Frontal cortex (tissue), 4 donors: ENCODE results near the gene SPDYE17. TPM values are rescaled to one million over a fixed set of nuclear protein-coding genes. Genes with fewer than 3 reads are reported as not detected.
"Not testable (repeated sequence)": the region's sequence is repeated elsewhere in the genome, so short reads cannot be mapped to it uniquely, and the experiment has no call there.

Experiments used
- DNase-seq, 2 donors: peaks; one replicate each; pipeline ENCODE4 v3.0.0; 2012; ENCODE audit warnings: low spot score in 2 of 2
- FAIRE-seq: peaks from 2 replicates; lab custom pipeline; 2012; peaks lifted over from hg19 to GRCh38; lab: Jason Lieb, UNC
- total RNA-seq: library from RNA; depleted of rRNA; stranded (reverse); fragments of >200 nt; gene quantifications from one replicate; pipeline ENCODE4 v1.2.3, GENCODE V29; 2014
- donor health status: control.
- donor health status: control.
- donor health status: control.

Gene SPDYE17, protein sequence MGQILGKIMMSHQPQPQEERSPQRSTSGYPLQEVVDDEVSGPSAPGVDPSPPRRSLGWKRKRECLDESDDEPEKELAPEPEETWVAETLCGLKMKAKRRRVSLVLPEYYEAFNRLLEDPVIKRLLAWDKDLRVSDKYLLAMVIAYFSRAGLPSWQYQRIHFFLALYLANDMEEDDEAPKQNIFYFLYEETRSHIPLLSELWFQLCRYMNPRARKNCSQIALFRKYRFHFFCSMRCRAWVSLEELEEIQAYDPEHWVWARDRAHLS
- total RNA-seq = not detected

DNA sequence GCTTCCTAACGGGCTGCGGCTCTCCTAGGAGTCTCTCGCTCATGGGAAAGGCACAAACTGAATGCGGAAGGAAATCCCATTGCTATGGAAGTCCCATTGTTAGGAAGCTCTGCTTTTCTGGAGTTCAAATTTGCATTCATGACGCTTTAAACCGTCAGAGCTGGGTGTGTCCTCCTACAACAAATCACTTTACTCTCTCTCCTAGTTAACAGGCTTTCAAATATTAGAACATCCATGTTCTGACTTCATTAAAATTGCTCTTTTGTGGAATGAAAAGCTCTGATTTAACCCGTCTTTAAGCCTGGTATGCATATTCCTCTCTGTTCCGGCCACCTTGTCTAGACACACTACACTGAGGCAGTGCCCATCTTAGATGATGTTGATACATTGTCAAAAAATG lies at the start of gene SPDYE17:
TSS of gene SPDYE17 (minus strand) at position 101 of the 400 bp plus-strand sequence. CDS start 1,791 bp downstream, outside the sequence.
- not testable (repeated sequence) for DNase-seq, FAIRE-seq

DNA sequence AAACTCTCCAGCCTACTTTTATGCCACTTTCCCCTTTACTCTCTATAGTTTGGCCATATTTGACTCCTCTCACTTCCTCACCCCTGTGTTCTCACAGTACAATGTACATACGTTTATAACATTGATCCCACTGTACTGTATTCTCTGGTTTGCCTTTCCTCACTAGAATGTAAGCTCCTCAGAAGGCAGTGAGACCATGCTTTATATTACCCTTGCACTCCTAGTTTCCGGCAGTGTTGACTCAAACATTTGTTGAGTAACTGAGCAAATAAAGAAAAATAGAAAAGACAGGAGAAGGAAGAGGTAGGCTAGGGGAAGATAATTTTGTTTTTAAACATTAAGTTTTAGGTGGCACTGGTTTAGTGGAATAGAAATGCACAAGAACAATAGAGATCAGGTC lies 48.1 kb upstream of the SPDYE17 start:
- not testable (repeated sequence) for DNase-seq, FAIRE-seq

DNA sequence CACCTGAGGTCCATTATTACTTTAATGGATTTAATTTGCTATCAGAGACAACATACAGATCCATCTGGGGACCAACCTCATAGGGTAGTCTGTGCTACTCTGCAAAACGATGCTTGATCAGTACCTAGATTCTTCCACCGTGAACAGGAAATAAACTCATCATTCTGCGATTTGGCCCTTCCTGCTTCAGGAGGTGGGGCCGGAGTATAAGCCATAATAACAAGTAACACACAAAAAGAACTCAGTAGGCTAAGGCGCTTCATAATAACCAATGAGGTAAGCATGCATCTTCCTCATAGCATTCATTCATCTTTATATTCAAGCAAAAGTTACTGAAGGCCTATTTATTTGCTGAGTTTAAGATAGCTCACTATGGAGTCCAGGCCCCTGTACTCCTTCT lies 47.5 kb upstream of the SPDYE17 start:
- not testable (repeated sequence) for FAIRE-seq

DNA sequence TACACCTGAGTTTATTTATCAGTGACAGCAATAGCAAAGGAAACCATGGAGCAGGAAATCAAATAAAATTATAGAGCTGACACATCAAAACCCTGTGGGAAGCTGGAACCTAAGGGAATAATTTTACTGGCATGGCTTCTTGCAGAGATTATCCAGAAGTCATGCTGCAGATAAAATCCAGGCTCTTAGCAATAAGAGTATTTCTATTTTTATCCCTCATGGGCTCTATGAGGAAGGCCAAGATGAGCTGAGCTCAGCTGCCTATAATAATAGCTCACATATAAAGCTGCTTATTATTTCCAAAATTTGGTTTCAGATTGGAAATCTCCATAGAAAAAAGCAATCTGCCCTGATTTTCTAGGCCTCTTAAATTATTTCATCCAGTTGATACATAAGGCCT lies 47.0 kb upstream of the SPDYE17 start:
- not testable (repeated sequence) for DNase-seq, FAIRE-seq

More for the DNA sequence above, 47.5 kb upstream of the SPDYE17 start:
- not testable (repeated sequence) for DNase-seq

DNA sequence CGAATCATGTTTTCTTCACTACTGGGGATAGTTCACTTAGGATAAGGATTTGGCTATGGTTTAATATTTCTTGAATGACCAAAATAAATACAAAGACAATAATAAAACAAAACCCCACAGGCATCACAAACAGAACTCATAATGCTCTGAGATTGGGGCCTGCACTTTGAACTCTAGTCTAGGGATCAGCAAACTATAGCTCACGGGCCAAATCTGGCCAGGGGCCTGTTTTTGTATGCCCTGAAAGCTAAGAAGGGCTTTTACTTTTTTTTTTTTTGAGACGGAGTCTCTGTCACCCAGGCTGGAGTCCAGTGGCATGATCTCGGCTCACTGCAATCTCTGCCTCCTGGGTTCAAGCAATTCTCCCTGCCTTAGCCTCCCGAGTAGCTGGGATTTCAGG lies 44.9 kb upstream of the SPDYE17 start:
- not testable (repeated sequence) for FAIRE-seq, DNase-seq

DNA sequence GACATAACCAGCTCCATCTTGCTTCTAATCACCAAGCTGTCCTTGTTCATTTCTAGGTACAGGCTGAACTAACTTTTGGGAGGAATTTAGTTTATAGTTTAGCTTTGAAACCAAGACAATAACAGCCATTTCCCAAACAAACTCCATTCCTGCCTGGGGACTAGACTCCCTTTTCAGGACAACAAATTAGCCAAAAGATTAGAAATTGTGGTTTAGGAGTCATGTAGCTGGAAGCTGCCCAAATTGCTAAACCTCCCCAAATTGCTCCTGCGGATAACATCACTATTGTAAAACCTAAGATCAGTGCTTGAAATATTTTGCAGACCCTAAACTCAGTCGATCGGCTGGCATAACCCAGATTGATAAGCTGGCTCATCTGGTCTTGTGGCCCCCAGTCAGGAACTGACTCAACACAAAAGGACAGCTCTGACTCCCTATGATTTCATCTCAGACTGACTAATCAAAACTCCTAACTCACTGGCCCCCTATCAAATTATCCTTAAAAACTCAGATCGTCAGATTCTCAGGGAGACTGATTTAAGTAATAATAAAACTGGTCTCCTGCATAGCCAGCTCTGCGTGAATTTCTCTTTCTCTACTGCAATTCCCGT lies 42.7 kb upstream of the SPDYE17 start:
- not testable (repeated sequence) for FAIRE-seq, DNase-seq

DNA sequence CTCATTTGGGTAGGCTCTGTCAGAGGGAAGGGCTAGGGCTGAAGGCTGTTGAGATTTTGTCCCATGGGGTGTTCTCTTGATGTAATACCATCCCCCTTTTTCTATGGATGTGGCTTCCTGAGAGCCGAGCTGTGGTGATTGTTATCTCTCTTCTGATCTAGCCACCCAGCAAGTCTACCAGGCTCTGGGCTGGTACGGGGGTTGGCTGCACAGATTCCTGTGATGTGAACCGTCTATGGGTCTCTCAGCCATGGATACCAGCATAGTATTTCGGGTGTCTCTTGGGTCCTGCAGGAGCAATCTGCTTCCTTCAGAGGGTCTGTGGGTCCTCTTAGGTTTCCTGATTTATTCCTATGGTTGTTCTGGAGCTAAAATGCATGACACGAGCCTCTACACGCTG lies 38.9 kb upstream of the SPDYE17 start:
- FAIRE-seq, DNase-seq: not testable (repeated sequence)

DNA sequence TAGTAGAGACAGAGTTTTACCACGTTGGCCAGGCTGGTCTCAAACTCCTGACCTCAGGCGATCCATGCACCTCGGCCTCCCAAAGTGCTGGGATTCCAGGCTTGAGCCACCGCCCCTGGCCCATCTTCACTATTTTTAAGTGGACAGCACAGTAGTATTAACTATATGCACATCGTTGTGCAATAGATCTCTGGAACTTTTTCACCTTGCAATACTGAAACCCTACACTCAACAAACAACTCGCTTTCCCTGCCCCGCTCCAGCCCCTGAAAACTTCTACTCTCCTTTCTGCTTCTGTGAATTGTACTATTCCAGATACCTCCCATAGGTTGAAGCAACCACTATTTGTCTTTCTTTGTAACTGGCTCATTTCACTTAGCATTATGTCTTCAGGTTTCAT lies 33.7 kb upstream of the SPDYE17 start:
- not testable (repeated sequence) for FAIRE-seq, DNase-seq

DNA sequence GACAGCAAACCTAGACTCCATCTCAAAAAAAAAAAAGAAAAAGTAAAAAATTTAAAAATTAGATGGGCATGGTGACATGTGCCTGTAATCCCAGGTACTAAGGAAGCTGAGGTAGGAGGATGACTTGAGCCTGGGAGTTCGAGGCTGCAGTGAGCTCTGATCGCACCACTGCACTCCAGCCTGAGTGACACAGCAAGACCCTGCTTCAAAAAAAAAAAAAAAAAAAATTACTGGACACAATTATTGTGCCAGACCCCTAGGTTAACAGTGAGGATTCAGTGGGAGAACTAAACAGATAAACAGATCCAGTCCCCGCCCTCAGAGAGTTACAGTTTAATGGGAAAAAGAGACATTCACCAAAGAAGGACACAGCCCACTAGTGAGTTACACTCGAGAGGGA lies 31.6 kb upstream of the SPDYE17 start:
- not testable (repeated sequence) for DNase-seq, FAIRE-seq

DNA sequence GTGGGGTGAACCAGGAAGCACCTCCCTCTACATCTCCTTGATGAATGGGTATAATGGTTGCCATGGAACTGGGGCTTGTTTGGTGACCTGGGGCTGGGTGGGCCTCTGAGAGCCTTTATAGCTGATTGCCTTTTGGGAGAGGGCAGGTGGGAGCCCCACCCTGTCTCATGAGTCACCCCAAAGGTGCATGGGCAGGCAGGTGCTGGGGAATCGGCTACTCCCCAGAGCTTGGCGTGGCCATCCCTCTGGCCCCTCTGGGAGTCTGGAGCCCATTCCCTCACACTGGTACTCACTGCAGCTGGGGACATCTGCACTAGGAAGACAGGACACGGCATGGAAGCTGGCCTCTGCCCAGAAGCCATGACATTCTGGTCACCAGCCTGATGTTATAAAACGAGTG lies 30.4 kb upstream of the SPDYE17 start, which contains the start of gene SPDYE18:
TSS of gene SPDYE18 (minus strand) at position 2 of the 400 bp plus-strand sequence. CDS start 2,046 bp downstream, outside the sequence.
- DNase-seq, FAIRE-seq: not testable (repeated sequence)

DNA sequence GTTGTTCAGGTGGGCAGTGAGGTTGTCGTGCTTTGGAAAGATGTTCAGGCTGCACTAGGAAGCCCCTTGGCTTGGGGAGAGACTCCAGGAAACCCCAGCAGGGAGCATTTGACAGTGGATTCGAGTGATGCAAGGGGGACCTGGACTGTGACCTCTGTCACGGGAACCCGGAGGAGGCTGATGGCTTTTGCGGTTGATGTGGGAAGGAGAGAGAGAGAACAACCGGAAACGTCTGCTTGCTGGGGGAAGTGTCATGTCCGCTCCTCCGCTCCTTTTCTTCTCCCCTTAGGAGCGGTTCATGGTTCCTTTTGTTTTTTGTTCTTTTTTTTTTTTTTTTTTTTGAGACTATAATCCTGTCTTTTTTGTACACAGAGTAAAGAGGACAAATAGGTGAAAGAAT lies 5.8 kb downstream of the SPDYE17 start:
- not testable (repeated sequence) for DNase-seq, FAIRE-seq

DNA sequence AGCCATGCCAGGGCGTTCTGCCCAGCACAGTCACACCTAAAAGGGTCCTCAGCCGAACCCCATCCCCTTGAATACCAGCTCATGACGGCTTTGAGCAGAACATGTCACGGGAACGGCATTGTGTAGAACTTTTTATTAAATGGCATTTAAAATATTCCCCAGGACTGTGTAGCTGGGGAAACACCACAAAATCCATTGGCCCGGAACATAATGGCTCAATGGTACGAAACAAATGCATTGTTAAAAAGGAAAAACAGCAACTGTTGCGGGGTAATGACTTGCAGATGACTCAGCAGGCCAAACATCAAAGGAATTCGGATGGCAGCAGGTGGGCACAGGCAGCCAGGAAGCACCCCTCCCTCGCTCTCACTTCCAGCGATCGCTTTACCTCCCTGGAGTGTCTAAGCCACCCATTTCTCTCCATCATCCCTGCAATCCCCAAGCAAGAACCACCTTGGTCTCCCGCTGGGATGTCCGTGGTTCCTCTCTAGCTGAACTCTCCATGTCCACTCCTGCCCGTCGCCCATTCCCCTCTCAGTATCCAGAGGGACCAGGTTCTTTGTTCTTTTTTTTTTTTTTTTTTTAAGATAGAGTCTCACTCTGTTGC lies 22.0 kb downstream of the SPDYE17 start:
- FAIRE-seq, DNase-seq: not testable (repeated sequence)

DNA sequence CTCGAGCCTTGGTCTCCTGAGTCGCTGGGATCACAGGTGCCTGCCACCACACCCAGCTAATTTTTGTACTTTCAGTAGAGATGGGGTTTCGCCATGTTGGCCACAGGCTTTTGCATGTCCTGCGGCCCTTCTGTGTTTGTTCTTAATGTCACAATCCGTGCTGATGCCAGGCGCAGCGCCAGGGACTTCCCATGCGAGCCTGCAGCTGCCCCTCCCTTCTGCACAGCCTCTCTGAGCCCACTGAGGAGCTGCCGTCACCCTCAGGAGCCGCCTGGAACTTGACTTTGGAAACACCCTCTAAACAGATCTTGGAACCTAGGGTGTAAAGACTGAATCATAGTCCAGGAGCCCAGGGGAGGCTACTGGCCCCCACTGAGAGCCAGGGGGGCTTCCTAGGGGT lies 24.2 kb downstream of the SPDYE17 start:
- FAIRE-seq, DNase-seq: not testable (repeated sequence)

DNA sequence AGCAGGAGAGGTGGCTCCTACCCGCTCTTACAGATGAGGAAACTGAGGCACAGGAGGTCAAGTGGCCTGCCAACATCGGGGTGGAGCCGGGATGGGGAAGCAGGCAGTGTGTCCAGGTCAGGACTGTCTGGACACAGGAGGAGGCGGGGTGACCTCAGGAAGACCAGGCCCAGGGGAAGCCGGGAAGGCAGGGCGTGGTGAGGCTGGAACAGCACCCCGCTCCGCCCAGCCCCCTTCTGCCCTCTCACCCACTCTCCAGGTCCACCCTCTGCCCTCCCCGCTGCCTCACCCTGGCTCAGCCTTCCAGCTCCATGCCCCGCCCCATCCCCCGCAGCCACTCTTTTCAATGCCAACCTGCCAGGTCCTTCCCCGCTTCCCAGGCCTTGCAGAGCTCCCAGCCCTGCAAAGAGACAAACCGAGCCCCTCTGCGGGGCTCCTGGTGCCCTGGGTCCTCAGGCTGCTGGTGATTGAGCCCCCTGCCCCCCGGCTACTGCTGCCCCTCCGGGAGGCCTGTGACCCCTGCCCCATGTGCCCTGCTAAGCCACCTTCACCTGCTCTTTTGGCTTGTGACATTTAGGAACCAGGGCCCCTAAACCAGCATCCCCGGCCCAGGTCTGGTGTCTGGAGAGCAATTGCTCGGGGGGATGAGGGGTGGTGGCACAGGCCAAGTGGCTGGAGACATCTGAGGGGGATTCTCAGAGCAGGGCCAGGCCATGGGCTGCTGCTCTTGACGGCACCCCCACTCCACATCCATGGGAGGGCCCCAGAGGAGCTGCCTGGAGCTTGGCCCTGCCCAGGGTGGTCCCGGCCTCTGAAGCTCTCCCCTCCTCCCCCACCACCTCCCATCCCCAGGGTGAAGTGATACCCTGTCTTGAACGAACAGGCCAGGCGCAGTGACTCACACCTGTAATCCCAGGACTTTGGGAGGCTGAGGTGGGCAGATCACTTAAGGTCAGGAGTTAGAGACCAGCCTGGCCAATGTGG lies 25.7 kb downstream of the SPDYE17 start:
- FAIRE-seq, DNase-seq: not testable (repeated sequence)

DNA sequence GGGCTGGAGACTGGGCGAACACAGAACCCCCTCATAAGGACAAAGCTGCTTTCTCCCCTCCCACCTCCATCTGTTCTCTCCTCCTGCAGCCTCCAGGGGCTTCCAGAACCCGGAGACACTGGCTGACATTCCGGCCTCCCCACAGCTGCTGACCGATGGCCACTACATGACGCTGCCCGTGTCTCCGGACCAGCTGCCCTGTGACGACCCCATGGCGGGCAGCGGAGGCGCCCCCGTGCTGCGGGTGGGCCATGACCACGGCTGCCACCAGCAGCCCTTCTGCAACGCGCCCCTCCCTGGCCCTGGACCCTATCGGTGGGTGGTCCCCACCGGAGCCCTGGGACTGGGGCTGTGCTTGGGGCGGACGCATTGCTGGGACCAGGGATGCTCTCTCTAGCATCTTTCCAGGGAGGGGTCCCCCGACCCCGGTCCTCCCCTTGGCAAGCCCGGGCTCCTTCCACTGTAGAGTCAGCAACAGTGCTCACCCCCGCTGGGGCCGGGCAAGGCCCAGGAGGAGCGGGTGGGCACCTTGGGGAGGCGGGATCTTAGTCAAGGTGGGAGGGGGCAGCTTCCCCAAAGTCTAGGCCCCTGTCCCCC lies 26.6 kb downstream of the SPDYE17 start:
- not testable (repeated sequence) for DNase-seq, FAIRE-seq

DNA sequence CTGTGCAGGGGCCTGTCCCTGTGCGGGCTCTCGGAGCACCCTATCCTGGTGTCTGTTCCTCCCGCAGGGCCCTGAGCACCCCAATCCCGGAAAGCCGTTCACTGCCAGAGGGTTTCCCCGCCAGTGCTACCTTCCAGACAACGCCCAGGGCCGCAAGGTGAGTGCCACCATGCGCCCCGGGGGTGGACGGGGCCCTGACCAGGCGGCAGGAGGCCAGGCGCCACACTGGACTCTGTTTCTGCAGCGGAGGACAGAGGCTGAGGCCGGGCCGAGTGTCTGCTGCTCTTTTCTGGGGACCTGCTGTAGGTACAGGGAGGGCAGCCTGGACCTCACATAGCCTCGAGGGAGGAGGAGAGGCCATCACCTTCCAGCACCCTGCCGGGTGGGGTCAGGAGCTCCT lies 28.0 kb downstream of the SPDYE17 start:
- not testable (repeated sequence) for DNase-seq, FAIRE-seq

DNA sequence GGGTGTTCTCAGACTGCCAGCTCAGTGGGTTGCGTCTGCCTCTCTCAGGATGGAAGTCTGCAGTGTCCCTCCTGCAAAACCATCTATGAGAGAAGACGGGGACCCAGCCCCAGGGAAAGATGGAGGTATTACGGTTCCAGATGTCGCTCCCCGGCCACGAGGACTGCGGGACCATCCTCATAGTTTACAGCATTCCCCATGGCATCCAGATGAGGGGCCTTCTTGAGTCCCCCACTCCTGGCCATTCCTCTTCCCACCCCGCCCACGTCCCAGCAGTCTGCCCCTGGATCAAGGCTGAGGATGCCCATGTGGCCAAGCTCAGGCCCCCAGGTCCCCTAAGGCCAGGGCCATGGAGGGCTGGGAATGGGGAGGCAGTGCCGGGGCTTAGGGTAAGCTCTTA lies 28.9 kb downstream of the SPDYE17 start:
- DNase-seq, FAIRE-seq: not testable (repeated sequence)

DNA sequence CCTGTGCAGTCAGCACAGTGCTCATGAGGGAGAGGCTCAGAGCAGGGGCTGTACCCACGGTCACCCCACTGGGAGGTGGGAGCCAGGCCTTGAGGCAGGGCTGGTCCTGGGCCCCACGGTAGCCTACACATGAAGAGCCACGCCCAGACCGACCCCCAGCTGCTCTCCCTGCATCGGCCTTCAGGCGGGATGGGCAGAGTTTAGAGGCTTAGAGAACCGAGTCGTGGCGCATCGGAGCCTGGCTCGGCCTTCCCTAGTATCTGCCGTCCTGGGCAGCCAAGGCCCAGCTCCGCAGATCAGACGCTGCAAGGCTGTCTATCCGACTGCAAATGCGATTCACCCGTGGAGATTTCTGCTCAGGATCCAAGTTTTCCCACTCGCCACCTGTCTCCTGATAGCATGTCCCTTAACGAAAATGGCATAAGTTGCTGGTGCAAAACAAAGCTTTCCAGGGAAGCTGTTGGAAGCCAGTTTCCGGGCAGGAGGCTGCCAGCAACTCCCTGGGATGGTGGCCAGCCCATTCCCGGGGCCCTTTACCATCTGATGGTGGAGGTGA lies 29.4 kb downstream of the SPDYE17 start:
- FAIRE-seq, DNase-seq: not testable (repeated sequence)

DNA sequence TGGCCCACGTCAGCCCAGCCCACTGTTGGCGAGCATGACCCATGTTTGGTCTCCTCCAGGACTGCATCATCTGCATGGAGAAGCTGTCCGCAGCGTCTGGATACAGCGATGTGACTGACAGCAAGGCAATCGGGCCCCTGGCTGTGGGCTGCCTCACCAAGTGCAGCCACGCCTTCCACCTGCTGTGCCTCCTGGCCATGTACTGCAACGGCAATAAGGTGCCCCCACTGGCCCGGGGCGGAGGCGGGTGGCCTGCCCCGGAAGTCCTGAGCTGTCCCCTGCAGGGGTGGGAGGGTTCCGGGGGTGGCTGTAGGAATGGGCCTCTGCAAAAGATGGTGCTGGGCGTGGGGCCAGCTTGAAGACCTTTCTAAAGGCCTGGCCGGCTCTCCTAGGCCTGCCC lies 30.1 kb downstream of the SPDYE17 start:
- FAIRE-seq = not testable (repeated sequence)

More for the DNA sequence above, 30.1 kb downstream of the SPDYE17 start:
- DNase-seq = not testable (repeated sequence)
